Measurements from ENCODE around the gene EGF.

DNA sequence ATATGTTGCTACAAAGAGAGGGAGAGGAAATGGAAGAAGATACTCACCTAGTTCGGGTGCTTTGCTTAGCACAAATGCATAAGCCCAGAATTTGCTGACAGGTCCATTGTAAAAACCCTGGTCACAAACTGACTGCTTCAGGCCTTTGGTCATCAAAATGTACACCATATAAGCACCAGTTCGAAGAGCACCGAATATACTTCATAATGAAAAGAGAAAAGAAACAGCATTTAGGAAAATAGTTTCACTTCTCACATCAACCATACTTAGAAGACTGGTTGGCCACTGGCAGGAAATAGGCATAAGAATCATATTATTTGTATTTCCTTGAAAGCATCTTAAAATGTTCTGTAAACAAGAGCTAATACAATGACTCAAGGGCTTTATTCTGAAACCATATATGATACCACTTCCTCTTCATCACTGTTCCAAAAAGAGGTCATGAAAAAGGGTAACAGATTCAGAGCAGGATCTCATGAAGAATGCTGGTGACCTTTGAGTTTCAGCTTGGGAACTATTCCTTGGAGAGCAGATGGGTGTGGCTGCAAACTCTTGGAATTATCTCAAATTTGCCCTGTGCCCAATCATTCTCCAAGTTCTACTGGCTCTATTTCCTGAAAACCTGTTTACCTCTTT, 147.0 kb downstream of the EGF start:
- TF ChIP-seq POLR2A (IDR thresholded peaks at IDR 0.05; ENCODE audit: low read length) (no peak), GATA1 (IDR thresholded peaks at IDR 0.05; ENCODE audit: low read depth, low read length) (no peak)

Data from erythroblast (primary cell).